HG03432 (cell line): ENCODE results near the gene DHX9.

ENCODE experiments used
- ATAC-seq: cut with Tn5 transposase; IDR thresholded peaks from one replicate; pipeline ENCODE4 v1.9.1; 2021; ENCODE audit warnings: mild to moderate bottlenecking, moderate library complexity; ENCODE audit not compliant: unreplicated experiment

Gene DHX9

GRCh38 chr1:182839209-182840066 is at the start of gene DHX9:
Gene DHX9 (plus strand): TSS chr1:182839347. CDS start chr1:182842567, 3,220 bp downstream.
- peak; percentile 84 for ATAC-seq

GRCh38 chr1:182791281-182792179 is 47.6 kb upstream of the DHX9 start:
- ATAC-seq = no peak

GRCh38 chr1:182794091-182794490 is 45.1 kb upstream of the DHX9 start:
- ATAC-seq = no peak

GRCh38 chr1:182794676-182795201 is 44.4 kb upstream of the DHX9 start:
- no peak for ATAC-seq

GRCh38 chr1:182795563-182796228 is 43.5 kb upstream of the DHX9 start:
- ATAC-seq = no peak

GRCh38 chr1:182802006-182802803 is 36.9 kb upstream of the DHX9 start:
- no peak for ATAC-seq

- ATAC-seq = no peak
Observed at GRCh38 chr1:182803846-182804245, 35.3 kb upstream of the DHX9 start.

GRCh38 chr1:182806015-182806678 is 33.0 kb upstream of the DHX9 start:
- no peak for ATAC-seq

GRCh38 chr1:182807907-182808306 is 31.2 kb upstream of the DHX9 start:
- no peak for ATAC-seq

- ATAC-seq = no peak
Observed at GRCh38 chr1:182809414-182809957, 29.7 kb upstream of the DHX9 start.

GRCh38 chr1:182811975-182812722 is 27.0 kb upstream of the DHX9 start:
- no peak for ATAC-seq

GRCh38 chr1:182816863-182817262 is 22.3 kb upstream of the DHX9 start:
- ATAC-seq = no peak

GRCh38 chr1:182817802-182818201 is 21.3 kb upstream of the DHX9 start:
- no peak for ATAC-seq

GRCh38 chr1:182823220-182823619 is 15.9 kb upstream of the DHX9 start:
- no peak for ATAC-seq

GRCh38 chr1:182826892-182827291 is 12.3 kb upstream of the DHX9 start:
- ATAC-seq = no peak

GRCh38 chr1:182829285-182829932 is 9.7 kb upstream of the DHX9 start:
- peak; percentile 72 for ATAC-seq

GRCh38 chr1:182833271-182833670 is 5.9 kb upstream of the DHX9 start:
- no peak for ATAC-seq

- no peak for ATAC-seq
Observed at GRCh38 chr1:182834326-182834725, 4.8 kb upstream of the DHX9 start.
